SK-N-DZ (cell line): Measurements from ENCODE around the gene WFS1.

Experiments
- DNase-seq: peaks from one replicate; pipeline ENCODE4 v3.0.0-alpha.2; 2015; ENCODE audit warnings: low spot score

WFS1 gene

GRCh38 chr4:6278801-6279197 lies 9.1 kb downstream of the WFS1 start:
- no peak for DNase-seq

DNA sequence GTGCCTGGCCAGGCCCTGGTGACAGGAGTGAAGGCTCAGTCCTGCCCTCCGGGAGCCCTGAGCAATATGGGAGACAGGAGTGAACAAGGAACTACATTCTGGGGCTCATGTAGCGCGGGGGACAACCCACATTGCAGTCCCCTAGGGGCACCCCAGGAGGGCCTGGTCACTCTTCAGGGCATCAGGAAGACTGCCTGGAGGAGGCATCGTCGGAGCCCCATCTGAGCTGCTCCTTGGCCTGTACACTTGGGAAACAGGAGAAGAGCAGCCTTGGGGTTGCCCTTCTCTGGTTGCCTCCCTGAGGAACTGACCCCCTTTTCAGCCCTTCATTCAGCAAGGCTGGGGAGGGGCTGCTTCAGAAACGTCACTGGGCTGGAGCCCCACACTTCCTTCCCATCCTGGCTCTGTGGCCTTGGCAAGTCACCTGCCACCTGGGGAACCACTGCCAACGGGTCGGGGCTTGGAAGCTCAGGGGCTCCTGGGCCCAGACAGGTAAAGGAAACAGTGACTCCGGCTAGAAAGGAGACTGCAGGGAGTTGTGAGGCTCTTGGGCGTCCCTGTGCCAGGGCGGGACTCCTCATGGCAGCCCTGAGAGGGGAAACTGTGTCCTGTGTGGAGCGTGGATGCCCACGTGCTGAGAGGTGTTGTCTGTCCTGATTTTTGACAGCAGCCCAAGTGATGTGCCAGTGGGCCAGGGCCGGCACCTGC lies 10.1 kb downstream of the WFS1 start:
- no peak for DNase-seq

GRCh38 chr4:6280365-6280996 lies 10.8 kb downstream of the WFS1 start:
- DNase-seq = no peak

- DNase-seq = no peak
Measured at GRCh38 chr4:6281436-6282313, 12.0 kb downstream of the WFS1 start.

- DNase-seq = no peak
Measured at GRCh38 chr4:6282314-6282771, 12.7 kb downstream of the WFS1 start.

GRCh38 chr4:6283282-6283681 lies 13.6 kb downstream of the WFS1 start:
- no peak for DNase-seq

GRCh38 chr4:6287017-6287788 lies 17.6 kb downstream of the WFS1 start:
- no peak for DNase-seq

DNA sequence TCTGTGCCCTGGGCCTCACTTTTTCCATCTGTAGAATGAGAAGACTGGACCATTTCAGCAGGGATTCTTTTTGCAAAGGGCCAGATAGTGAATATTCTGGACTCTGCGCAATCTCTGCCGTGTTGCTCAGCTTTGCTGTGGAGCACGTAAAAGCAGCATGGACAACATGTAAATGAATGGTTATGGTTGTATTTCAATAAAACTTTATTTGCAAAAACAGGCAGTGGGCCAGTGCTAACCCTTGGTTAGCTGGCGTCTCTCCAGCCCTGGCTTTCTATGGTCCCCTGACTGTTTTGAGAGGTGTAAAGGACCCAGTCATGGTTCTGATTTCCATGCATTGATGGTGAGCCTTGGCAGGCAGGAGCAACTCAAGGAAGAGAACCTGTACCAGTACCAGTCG lies 18.7 kb downstream of the WFS1 start:
- no peak for DNase-seq

GRCh38 chr4:6288871-6289270 lies 19.2 kb downstream of the WFS1 start:
- DNase-seq = no peak

- DNase-seq = no peak
Measured at GRCh38 chr4:6290256-6290655, 20.6 kb downstream of the WFS1 start.

GRCh38 chr4:6290769-6291547 lies 21.3 kb downstream of the WFS1 start:
- DNase-seq = no peak

DNA sequence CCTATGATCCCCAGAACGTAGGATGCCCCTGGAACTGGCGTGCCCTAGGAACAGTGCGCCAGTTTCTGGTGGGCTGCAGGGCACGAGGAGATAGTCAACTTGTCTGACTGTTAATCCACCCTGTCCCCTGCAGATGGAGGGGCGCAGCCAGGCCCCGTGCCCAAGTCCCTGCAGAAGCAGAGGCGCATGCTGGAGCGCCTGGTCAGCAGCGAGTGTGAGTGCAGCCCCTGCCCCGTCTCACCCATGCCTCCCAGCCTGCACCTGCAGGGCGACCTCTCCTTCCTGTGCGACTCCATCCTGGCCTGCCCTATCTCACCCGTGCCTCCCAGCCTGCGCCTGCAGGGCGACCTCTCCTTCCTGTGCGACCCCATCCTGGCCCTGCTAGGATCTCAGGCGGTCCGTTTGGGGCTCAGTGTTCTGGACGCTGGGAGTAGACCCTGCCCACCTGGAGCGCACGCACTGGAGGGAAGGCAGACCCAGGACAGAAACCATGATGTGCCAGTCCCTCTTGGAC lies 22.2 kb downstream of the WFS1 start:
- no peak for DNase-seq

GRCh38 chr4:6292376-6293096 lies 22.9 kb downstream of the WFS1 start:
- DNase-seq = no peak

- DNase-seq = no peak
Measured at GRCh38 chr4:6293097-6293445, 23.4 kb downstream of the WFS1 start.

DNA sequence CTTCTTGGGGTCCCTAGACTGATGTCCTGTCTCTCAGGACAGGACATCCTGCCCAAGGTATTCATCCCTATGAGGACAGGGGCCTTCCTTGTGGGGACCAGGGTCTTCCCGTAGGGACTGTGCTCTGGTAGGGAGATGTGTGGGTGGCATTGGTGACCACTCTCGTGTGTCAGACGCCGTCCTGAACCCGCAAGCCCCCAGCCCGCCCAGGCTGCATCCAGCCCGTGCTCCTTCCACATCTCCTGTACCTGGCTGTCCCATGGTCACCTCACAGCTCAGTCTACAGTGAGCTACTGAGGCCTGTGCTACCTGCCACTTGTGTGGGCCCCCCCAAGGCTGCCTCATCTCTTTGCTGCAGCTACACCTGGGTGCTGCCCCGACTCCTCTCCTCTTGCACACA lies 24.0 kb downstream of the WFS1 start:
- no peak for DNase-seq

GRCh38 chr4:6294705-6295421 lies 25.2 kb downstream of the WFS1 start:
- no peak for DNase-seq

GRCh38 chr4:6295495-6295894 lies 25.8 kb downstream of the WFS1 start:
- DNase-seq = no peak

DNA sequence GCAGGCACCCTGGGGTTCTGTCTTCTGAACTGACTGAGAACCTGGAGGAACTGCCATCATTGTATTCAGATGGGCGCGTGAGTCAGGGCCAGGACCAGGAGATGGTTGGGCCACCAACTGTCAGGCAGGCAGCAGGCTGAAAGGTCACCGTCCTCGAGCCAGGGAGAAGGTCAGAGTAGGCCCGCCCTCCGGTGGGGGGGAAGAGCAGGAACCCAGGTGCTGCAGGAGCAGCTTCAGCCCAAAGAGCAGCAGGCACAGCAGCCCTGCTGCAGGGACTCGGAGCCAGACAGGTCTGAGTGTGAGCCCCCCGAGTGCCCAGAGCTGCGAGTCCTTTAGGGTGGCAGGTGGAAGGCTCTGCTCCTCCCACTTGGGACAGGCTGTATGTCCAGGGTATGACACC lies 26.4 kb downstream of the WFS1 start:
- no peak for DNase-seq

DNA sequence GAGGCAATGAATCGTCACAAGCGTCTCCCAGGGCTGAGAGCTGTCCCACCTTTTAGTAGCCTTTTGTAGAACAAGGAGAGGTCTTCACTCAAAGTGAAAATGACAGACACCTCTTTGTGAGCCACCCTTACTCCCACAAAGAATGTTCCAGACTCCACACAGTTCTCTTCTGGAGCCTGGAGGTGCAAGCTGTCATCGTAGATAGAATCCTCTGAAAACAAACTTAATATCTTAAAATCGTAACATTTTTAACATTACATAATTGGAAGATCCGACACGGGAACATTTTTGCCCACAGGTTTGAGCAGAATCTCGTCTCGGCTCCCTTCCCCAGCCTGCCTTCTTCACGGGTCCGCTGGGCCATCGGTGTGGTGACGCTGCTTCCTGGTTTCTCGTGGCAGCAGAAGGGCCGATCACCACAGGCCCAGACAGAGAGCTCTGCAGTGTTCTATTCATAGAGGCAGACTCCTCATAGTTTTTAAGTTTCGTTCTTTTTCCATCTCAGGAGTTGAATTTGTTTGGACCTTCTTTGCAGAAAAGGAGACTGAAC lies 27.7 kb downstream of the WFS1 start:
- no peak for DNase-seq
